H9 (cell line): ENCODE data around the gene SIT1. TPM values are rescaled to one million over a fixed set of nuclear protein-coding genes. Genes with fewer than 3 reads are reported as not detected.

Experiments used
- DNase-seq: peaks from one replicate; pipeline ENCODE4 v3.0.0-alpha.2; 2017
- H2AFZ ChIP-seq: one replicate; pipeline ENCODE4 v1.6.1; 2013; ENCODE audit warnings: mild to moderate bottlenecking, low read length, control low read depth, moderate library complexity
- H2AK5ac ChIP-seq: 2 replicates; pipeline ENCODE4 v1.6.1; 2013; ENCODE audit warnings: low read length, control low read depth, mixed read lengths; ENCODE audit not compliant: insufficient read length
- H2BK120ac ChIP-seq: one replicate; pipeline ENCODE4 v1.6.1; 2013; ENCODE audit warnings: low read depth, mild to moderate bottlenecking, low read length, control low read depth, inconsistent platforms; ENCODE audit not compliant: poor library complexity, severe bottlenecking
- H2BK12ac ChIP-seq: 2 replicates; pipeline ENCODE4 v1.6.1; 2013; ENCODE audit warnings: low read length, control low read depth, mixed read lengths, low read depth; ENCODE audit not compliant: insufficient read length
- H2BK15ac ChIP-seq: 2 replicates; pipeline ENCODE4 v1.6.1; 2013; ENCODE audit warnings: low read depth, low read length, control low read depth
- H2BK20ac ChIP-seq: one replicate; pipeline ENCODE4 v1.6.1; 2013; ENCODE audit warnings: low read depth, mild to moderate bottlenecking, low read length, control low read depth, inconsistent platforms; ENCODE audit not compliant: poor library complexity, severe bottlenecking
- H2BK5ac ChIP-seq: 2 replicates; pipeline ENCODE4 v1.6.1; 2013; ENCODE audit warnings: low read length, control low read depth, mixed read lengths; ENCODE audit not compliant: insufficient read length
- H3K14ac ChIP-seq: 2 replicates; pipeline ENCODE4 v1.6.1; 2013; ENCODE audit warnings: low read length, control low read depth; ENCODE audit not compliant: insufficient read depth
- H3K18ac ChIP-seq: 2 replicates; pipeline ENCODE4 v1.6.1; 2013; ENCODE audit warnings: low read depth, mild to moderate bottlenecking, mixed read lengths, low read length, control low read depth; ENCODE audit not compliant: insufficient read length
- H3K23ac ChIP-seq: 2 replicates; pipeline ENCODE4 v1.6.1; 2013; ENCODE audit warnings: low read length, control low read depth, mixed read lengths, low read depth; ENCODE audit not compliant: insufficient read length
- H3K23me2 ChIP-seq: 2 replicates; pipeline ENCODE4 v1.6.1; 2013; ENCODE audit warnings: low read depth, mild to moderate bottlenecking, mixed read lengths, low read length, control low read depth; ENCODE audit not compliant: insufficient read length, poor library complexity, severe bottlenecking
- H3K27ac ChIP-seq: 2 replicates; pipeline ENCODE4 v1.5.1; 2013; ENCODE audit warnings: low read length, control low read depth, mixed read lengths, low read depth; ENCODE audit not compliant: insufficient read length
- H3K27me3 ChIP-seq: 2 replicates; pipeline ENCODE4 v1.6.1; 2013; ENCODE audit warnings: low read length, control low read depth, inconsistent platforms; ENCODE audit not compliant: insufficient read depth
- H3K4ac ChIP-seq: 2 replicates; pipeline ENCODE4 v1.6.1; 2013; ENCODE audit warnings: low read depth, mild to moderate bottlenecking, control low read depth, inconsistent platforms, low read length, moderate library complexity
- H3K4me1 ChIP-seq: 2 replicates; pipeline ENCODE4 v1.6.1; 2013; ENCODE audit warnings: low read length, control low read depth, inconsistent platforms; ENCODE audit not compliant: insufficient read depth
- H3K4me2 ChIP-seq: 2 replicates; pipeline ENCODE4 v1.6.1; 2013; ENCODE audit warnings: low read length, control low read depth, mixed read lengths; ENCODE audit not compliant: insufficient read length, insufficient read depth
- H3K56ac ChIP-seq: 2 replicates; pipeline ENCODE4 v1.6.1; 2013; ENCODE audit warnings: low read depth, mild to moderate bottlenecking, mixed read lengths, low read length, control low read depth; ENCODE audit not compliant: insufficient read length
- H3K79me1 ChIP-seq: 2 replicates; pipeline ENCODE4 v1.6.1; 2013; ENCODE audit warnings: low read depth, mild to moderate bottlenecking, moderate library complexity, low read length, control low read depth, inconsistent platforms; ENCODE audit not compliant: insufficient read depth, poor library complexity, severe bottlenecking
- H3K79me2 ChIP-seq: 2 replicates; pipeline ENCODE4 v1.6.1; 2013; ENCODE audit warnings: low read length, control low read depth, inconsistent platforms; ENCODE audit not compliant: insufficient read depth
- H3K9ac ChIP-seq: 2 replicates; pipeline ENCODE4 v1.6.1; 2013; ENCODE audit warnings: low read length, control low read depth, mixed read lengths; ENCODE audit not compliant: insufficient read length; ENCODE audit errors: extremely low read depth
- H3K9me3 ChIP-seq: one replicate; pipeline ENCODE4 v1.6.1; 2013; ENCODE audit warnings: low read depth, low read length, inconsistent platforms; ENCODE audit not compliant: control insufficient read depth
- H3T11ph ChIP-seq: one replicate; pipeline ENCODE4 v1.6.1; 2013; ENCODE audit warnings: mild to moderate bottlenecking, low read length, control low read depth, inconsistent platforms
- H4K20me1 ChIP-seq: one replicate; pipeline ENCODE4 v1.6.1; 2013; ENCODE audit not compliant: control insufficient read depth, insufficient read length, insufficient read depth
- H4K5ac ChIP-seq: 2 replicates; pipeline ENCODE4 v1.6.1; 2013; ENCODE audit warnings: low read depth, mild to moderate bottlenecking, mixed read lengths, low read length, control low read depth; ENCODE audit not compliant: insufficient read length
- H4K8ac ChIP-seq: replicated peaks from 2 replicates; pipeline ENCODE4 v1.6.1; 2013; ENCODE audit warnings: low read length, control low read depth, mixed read lengths, low read depth; ENCODE audit not compliant: insufficient read length
- H4K91ac ChIP-seq: 2 replicates; pipeline ENCODE4 v1.6.1; 2013; ENCODE audit warnings: low read depth, mild to moderate bottlenecking, moderate library complexity, mixed read lengths, low read length, control low read depth; ENCODE audit not compliant: insufficient read length
- H3K27ac Mint-ChIP-seq, 3 experiments: 2 replicates in 2 of 3; 3 replicates in 1 of 3; pipeline ENCODE4 v1.8.0; 2020 to 2021; ENCODE audit warnings: mixed read lengths in 3 of 3, mild to moderate bottlenecking in 1 of 3, moderate library complexity in 1 of 3
- H3K27me3 Mint-ChIP-seq: 2 replicates; pipeline ENCODE4 v1.8.0; 2021; ENCODE audit warnings: low read depth, mild to moderate bottlenecking, moderate library complexity, mixed read lengths
- H3K36me3 Mint-ChIP-seq, 3 experiments: 2 replicates in 2 of 3; 3 replicates in 1 of 3; pipeline ENCODE4 v1.8.0; 2020 to 2021; ENCODE audit warnings: low read depth in 3 of 3, mixed read lengths in 3 of 3; ENCODE audit not compliant: insufficient read depth in 1 of 3
- H3K4me1 Mint-ChIP-seq, 2 experiments: 2 replicates each; pipeline ENCODE4 v1.8.0; 2020; ENCODE audit warnings: mixed read lengths in 2 of 2
- H3K4me3 Mint-ChIP-seq, 2 experiments: 2 replicates in 1 of 2; 3 replicates in 1 of 2; pipeline ENCODE4 v1.8.0; 2020 to 2021; ENCODE audit warnings: mild to moderate bottlenecking in 2 of 2, mixed read lengths in 2 of 2, moderate library complexity in 1 of 2
- H3K9me3 Mint-ChIP-seq, 2 experiments: 2 replicates in 1 of 2; 3 replicates in 1 of 2; pipeline ENCODE4 v1.8.0; 2020; ENCODE audit warnings: mild to moderate bottlenecking in 2 of 2, mixed read lengths in 2 of 2, moderate library complexity in 1 of 2
- WGBS: extraction: QIAGEN DNeasy Blood & Tissue Kit; methylation state at CpG from one replicate; pipeline ENCODE4 v1.1.7; 2013; ENCODE audit warnings: missing lambda C conversion rate, low lambda C conversion rate, mixed read lengths; ENCODE audit not compliant: insufficient read length; ENCODE audit errors: extremely low coverage; 5-methylcytosine and 5-hydroxymethylcytosine counted together
- total RNA-seq: library from RNA; stranded (reverse); gene quantifications from 2 replicates; pipeline ENCODE4 v1.2.1, GENCODE V29; 2021
- TF ChIP-seq, protein P1 (sequence below): fragments of 200-600 bp; sonication (generic); conservative IDR thresholded peaks from 3 replicates; pipeline ENCODE4 v1.8.0; 2021; ENCODE audit warnings: antibody characterized with exemption, mild to moderate bottlenecking

SIT1 gene
- total RNA-seq, 1 experiment from 2014 or later: 1.6 TPM

GRCh38 chr9:35700031-35700430 lies 49.3 kb upstream of the SIT1 start:
- Histone ChIP-seq H3K23ac (no peak overlapping the region), H2BK120ac (no peak overlapping the region), H4K5ac (no peak overlapping the region), H3K14ac (no peak overlapping the region), H4K91ac (no peak overlapping the region), H3K4me2 (no peak overlapping the region), H3K79me1 (no peaks in the 10 kb centered on the region), H4K8ac (no peak overlapping the region), H3K18ac (no peak overlapping the region), H3K9ac (no peak overlapping the region), H2BK20ac (no peak overlapping the region), H2AK5ac (no peak overlapping the region), H4K20me1 (no peaks in the 10 kb centered on the region), H3K56ac (no peak overlapping the region), H3K4ac (no peak overlapping the region), H3K23me2 (no peaks in the 10 kb centered on the region), H2BK5ac (no peak overlapping the region), H3K79me2 (no peaks in the 10 kb centered on the region), H2AFZ (no peak overlapping the region), H3K27ac (no peak overlapping the region), H3K9me3 (no peaks in the 10 kb centered on the region), H3T11ph (no peak overlapping the region), H2BK15ac (no peak overlapping the region), H2BK12ac (no peak overlapping the region), H3K27me3 (no peaks in the 10 kb centered on the region), H3K4me1 (no peaks in the 10 kb centered on the region)
- Mint-ChIP-seq H3K27me3 (no peaks in the 10 kb centered on the region), H3K36me3 (peaks cover 2 to 27% (median 17%) of the 10 kb centered on the region in 3 experiments), H3K4me3 (no peak overlapping the region), H3K27ac (no peak overlapping the region), H3K4me1 (no peaks in the 10 kb centered on the region; a peak in 1 of 4 replicates), H3K9me3 (no peaks in the 10 kb centered on the region)
- TF ChIP-seq, protein P1, sequence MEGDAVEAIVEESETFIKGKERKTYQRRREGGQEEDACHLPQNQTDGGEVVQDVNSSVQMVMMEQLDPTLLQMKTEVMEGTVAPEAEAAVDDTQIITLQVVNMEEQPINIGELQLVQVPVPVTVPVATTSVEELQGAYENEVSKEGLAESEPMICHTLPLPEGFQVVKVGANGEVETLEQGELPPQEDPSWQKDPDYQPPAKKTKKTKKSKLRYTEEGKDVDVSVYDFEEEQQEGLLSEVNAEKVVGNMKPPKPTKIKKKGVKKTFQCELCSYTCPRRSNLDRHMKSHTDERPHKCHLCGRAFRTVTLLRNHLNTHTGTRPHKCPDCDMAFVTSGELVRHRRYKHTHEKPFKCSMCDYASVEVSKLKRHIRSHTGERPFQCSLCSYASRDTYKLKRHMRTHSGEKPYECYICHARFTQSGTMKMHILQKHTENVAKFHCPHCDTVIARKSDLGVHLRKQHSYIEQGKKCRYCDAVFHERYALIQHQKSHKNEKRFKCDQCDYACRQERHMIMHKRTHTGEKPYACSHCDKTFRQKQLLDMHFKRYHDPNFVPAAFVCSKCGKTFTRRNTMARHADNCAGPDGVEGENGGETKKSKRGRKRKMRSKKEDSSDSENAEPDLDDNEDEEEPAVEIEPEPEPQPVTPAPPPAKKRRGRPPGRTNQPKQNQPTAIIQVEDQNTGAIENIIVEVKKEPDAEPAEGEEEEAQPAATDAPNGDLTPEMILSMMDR: no peak
- no CpG with 5 or more reads among the region's 11 CpGs for WGBS
- DNase-seq: no peak
